ENCODE measurements around the gene FANCG.

The FANCG gene

GRCh38 chr9:35079426-35080341 lies at the start of gene FANCG:
Gene FANCG (minus strand): TSS chr9:35079942. CDS start chr9:35079524, 418 bp downstream.
- DNase-seq (ENCODE audit: low read depth), result peak; percentile 95

GRCh38 chr9:35116898-35117551 lies 37.3 kb upstream of the FANCG start:
- DNase-seq (ENCODE audit: low read depth), result peak; percentile 96

- no peak for DNase-seq (ENCODE audit: low read depth)
These were observed 36.8 kb upstream of the FANCG start for GRCh38 chr9:35116539-35116897.

GRCh38 chr9:35115680-35116538 lies 36.2 kb upstream of the FANCG start, which contains the start of gene ATOSB:
Gene ATOSB (minus strand): TSS chr9:35115862. CDS start chr9:35108274, 7,588 bp downstream.
- DNase-seq (ENCODE audit: low read depth), result peak; percentile 97

GRCh38 chr9:35114840-35115628 lies 35.3 kb upstream of the FANCG start:
- DNase-seq (ENCODE audit: low read depth), result peak; percentile 70

GRCh38 chr9:35114113-35114839 lies 34.5 kb upstream of the FANCG start:
- peak; percentile 95 for DNase-seq (ENCODE audit: low read depth)

GRCh38 chr9:35112257-35113020 lies 32.7 kb upstream of the FANCG start:
- peak; percentile 89 for DNase-seq (ENCODE audit: low read depth)

GRCh38 chr9:35111001-35111933 lies 31.5 kb upstream of the FANCG start:
- DNase-seq (ENCODE audit: low read depth), result peak; percentile 100

- peak; percentile 73 for DNase-seq (ENCODE audit: low read depth)
These were observed 30.6 kb upstream of the FANCG start for GRCh38 chr9:35110327-35110761.

GRCh38 chr9:35108946-35109575 lies 29.3 kb upstream of the FANCG start:
- no peak for DNase-seq (ENCODE audit: low read depth)

GRCh38 chr9:35108461-35108860 lies 28.7 kb upstream of the FANCG start:
- DNase-seq (ENCODE audit: low read depth), result no peak

GRCh38 chr9:35107297-35108290 lies 27.9 kb upstream of the FANCG start:
- no peak for DNase-seq (ENCODE audit: low read depth)

GRCh38 chr9:35106343-35106730 lies 26.6 kb upstream of the FANCG start:
- DNase-seq (ENCODE audit: low read depth), result no peak

GRCh38 chr9:35105571-35106342 lies 26.0 kb upstream of the FANCG start:
- DNase-seq (ENCODE audit: low read depth), result no peak

GRCh38 chr9:35105126-35105525 lies 25.4 kb upstream of the FANCG start:
- no peak for DNase-seq (ENCODE audit: low read depth)

- DNase-seq (ENCODE audit: low read depth), result no peak
These were observed 24.8 kb upstream of the FANCG start for GRCh38 chr9:35104586-35104985.
